WERI-Rb-1 (cell line): ENCODE results near the gene TDP1.

Experiments used
- DNase-seq: peaks from one replicate; pipeline ENCODE4 v3.0.0-alpha.2; 2020
- H3K27ac ChIP-seq: fragments of 250-450 bp; sonication (Bioruptor Pico); 2 replicates; pipeline ENCODE4 v1.5.1; 2020; ENCODE audit warnings: mild to moderate bottlenecking, moderate library complexity
- H3K27me3 ChIP-seq: fragments of 250-450 bp; sonication (Bioruptor Pico); 2 replicates; pipeline ENCODE4 v1.5.1; 2021; ENCODE audit warnings: mild to moderate bottlenecking, low read depth, moderate library complexity; ENCODE audit not compliant: insufficient read depth, severe bottlenecking
- H3K36me3 ChIP-seq: fragments of 250-450 bp; sonication (Bioruptor Pico); 2 replicates; pipeline ENCODE4 v1.5.1; 2020; ENCODE audit warnings: mild to moderate bottlenecking, moderate library complexity
- H3K4me3 ChIP-seq: 2 replicates; pipeline ENCODE4 v1.5.1; 2011; ENCODE audit warnings: low read depth, mild to moderate bottlenecking, control low read depth, low read length
- H3K9me3 ChIP-seq: fragments of 250-450 bp; sonication (Bioruptor Pico); 2 replicates; pipeline ENCODE4 v1.5.1; 2021; ENCODE audit warnings: mild to moderate bottlenecking, moderate library complexity; ENCODE audit not compliant: severe bottlenecking
- TF ChIP-seq, protein P1 (sequence below): IDR thresholded peaks from 2 replicates; pipeline ENCODE4 v1.5.1; 2011; ENCODE audit warnings: low read depth, mild to moderate bottlenecking, control low read depth, inconsistent platforms, low read length

The TDP1 gene

DNA sequence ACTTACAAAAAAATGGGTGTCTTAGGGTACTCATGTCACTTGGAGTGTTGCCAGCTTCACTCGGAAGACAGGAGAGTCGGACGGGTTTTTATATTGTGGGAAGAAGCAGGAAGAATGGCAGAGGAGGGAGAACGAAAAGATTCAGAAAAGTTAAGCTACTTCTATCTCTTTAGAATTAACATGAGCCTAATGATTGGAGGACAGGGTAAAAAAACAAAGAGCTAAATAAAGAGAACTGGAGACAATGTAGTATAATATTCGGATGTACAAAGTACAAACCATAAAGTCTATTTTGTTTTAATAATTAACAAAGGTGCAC, 45.1 kb upstream of the TDP1 start:
- DNase-seq, result no peak
- Histone ChIP-seq H3K4me3 (no peak overlapping the region), H3K27me3 (no peaks in the 10 kb centered on the region), H3K9me3 (no peaks in the 10 kb centered on the region), H3K36me3 (no peaks in the 10 kb centered on the region), H3K27ac (no peak overlapping the region)
- TF ChIP-seq, protein P1, sequence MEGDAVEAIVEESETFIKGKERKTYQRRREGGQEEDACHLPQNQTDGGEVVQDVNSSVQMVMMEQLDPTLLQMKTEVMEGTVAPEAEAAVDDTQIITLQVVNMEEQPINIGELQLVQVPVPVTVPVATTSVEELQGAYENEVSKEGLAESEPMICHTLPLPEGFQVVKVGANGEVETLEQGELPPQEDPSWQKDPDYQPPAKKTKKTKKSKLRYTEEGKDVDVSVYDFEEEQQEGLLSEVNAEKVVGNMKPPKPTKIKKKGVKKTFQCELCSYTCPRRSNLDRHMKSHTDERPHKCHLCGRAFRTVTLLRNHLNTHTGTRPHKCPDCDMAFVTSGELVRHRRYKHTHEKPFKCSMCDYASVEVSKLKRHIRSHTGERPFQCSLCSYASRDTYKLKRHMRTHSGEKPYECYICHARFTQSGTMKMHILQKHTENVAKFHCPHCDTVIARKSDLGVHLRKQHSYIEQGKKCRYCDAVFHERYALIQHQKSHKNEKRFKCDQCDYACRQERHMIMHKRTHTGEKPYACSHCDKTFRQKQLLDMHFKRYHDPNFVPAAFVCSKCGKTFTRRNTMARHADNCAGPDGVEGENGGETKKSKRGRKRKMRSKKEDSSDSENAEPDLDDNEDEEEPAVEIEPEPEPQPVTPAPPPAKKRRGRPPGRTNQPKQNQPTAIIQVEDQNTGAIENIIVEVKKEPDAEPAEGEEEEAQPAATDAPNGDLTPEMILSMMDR, result no peak

DNA sequence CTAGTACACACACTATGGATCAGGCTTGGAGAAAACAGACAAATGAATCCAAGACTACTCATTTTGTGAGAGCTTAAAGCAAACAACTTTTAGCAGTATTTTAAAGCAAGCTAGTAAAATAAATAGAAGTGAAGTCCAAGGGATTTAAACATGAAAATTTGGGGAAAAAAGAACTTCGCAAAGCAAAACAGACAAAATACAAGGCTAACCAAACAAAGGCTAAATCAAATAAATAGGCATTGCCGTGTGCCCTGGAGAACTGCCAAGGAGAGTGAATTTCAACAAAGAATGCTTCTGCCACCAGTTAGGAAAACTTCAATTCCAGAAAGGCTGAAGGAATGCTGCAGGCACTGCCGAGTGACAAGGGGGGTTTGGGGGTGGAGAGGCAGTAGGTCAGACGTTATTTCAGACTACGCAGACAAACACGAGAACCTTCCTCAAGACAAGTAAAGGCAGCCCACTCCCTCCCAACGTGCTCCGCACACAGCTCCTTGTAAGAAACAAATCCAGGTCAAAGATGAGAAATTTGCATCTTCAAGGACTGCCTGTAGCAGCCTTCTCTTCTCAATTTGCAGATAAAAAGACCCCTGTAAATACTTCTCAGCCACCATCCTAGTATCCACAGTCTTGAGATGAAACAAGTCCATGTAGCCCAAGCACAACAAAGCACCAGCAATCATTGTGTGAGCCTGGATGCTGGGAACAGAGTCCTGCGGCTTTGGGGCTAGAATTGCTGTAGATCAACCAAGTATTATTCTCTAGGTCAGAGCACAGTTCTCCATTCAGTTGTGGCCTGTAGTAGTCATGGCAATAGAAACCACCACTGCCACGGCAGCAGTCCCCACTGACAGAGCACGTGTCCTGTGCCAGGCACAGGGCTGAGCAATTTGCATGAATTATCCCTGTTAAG, 44.5 kb upstream of the TDP1 start:
- Histone ChIP-seq H3K9me3 (no peaks in the 10 kb centered on the region), H3K27ac (no peak overlapping the region), H3K27me3 (no peaks in the 10 kb centered on the region), H3K4me3 (no peak overlapping the region), H3K36me3 (no peaks in the 10 kb centered on the region)
- TF ChIP-seq, protein P1, result no peak
- DNase-seq, result no peak

DNA sequence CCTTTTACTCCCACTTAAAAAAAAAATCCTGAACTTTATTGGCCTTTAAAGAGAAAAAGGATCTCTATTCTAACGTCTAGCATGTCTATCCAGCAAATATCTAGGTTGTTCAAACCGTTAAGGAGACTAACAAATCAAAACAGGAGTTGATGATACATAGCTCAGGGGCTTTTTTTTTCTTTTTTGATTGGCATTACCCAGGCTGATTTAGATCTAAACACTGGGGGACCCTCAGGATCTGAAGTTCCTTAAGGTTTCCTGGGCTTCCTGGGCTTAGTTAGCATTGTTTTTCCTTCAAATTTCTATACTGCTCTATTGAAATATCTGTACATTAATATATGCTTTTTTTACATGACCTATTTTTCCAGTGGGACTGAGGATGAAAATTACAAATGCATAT, 43.5 kb upstream of the TDP1 start:
- DNase-seq, result no peak
- Histone ChIP-seq H3K9me3 (no peaks in the 10 kb centered on the region), H3K27ac (no peak overlapping the region), H3K36me3 (no peaks in the 10 kb centered on the region), H3K27me3 (no peaks in the 10 kb centered on the region), H3K4me3 (no peak overlapping the region)
- TF ChIP-seq, protein P1, result no peak

DNA sequence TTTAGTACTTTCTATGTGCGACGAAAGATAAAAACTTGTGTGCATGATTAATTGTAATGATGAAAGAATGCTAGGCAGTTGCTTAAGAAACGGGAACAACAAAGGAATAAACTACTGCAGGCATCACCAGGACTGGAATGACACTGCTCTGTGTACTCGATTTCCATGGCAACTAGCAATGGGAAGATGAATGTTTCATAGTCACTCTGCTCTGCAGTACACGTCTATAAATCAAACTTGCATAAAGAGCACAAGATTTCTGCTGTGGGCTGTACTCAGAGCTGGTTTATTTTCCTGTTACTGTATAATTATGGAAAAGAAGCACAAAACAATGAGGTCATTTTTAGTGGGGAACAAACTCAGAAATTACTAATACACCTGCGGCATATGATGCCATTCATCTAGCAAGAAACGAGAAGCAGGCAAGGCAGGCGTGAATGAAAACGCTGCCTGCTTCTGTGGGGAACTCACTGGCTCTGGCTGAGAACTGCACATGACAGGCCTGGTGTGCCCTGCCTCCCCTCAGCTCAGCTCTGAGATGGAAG, 43.0 kb upstream of the TDP1 start:
- Histone ChIP-seq H3K27me3 (no peaks in the 10 kb centered on the region), H3K27ac (no peak overlapping the region), H3K36me3 (no peaks in the 10 kb centered on the region), H3K4me3 (no peak overlapping the region), H3K9me3 (no peaks in the 10 kb centered on the region)
- no peak for DNase-seq
- TF ChIP-seq, protein P1, result no peak

DNA sequence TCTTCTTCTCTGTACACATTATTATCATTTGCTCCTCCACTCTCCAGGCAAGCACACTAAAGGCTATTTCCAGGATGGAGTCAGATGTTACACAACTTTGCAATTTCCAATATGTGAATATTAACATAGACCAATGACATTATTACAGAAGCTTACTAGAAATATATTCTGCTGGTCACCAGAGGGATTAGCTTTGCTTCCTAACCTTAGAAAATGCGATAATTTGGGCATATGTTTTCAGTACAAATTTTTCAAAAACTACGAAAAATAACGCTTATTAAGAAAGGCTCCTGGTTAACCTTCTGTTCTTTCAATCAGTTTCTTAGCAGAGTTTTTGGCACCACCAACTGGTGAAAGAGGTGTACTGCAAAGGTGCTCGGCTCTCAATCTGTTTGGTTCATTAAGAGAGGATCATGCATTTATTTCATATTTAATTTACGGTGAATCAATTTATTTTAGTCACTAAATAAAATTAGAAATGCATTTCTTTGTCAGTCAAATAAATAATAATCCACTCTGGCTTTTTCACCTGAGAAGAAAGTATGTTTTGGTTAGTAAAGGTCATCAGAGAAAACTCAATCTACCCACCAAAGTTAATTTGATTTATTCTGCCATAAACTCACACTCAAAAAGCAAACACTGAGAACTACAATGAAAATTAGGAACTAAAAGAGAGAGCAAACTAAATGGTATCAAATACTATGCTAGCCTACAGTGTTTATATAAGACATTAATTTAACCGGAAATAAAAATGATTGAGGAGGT, 40.4 kb upstream of the TDP1 start:
- no peak overlapping the region for H3K27ac ChIP-seq
- H3K36me3 ChIP-seq, result no peaks in the 10 kb centered on the region
- H3K4me3 ChIP-seq, result no peak overlapping the region
- DNase-seq, result peak; percentile 35
- no peaks in the 10 kb centered on the region for H3K9me3 ChIP-seq
- TF ChIP-seq, protein P1, result peak; percentile 71
- no peaks in the 10 kb centered on the region for H3K27me3 ChIP-seq
